ENCODE data around the gene LHFPL3.
A peak's percentile ranks its signal among the peaks of the same experiment; 100 is the strongest.

Gene LHFPL3

GRCh38 chr7:104873401-104873800, 545.0 kb downstream of the LHFPL3 start:
- DNase-seq (ENCODE audit: low read depth in 1 of 2, low spot score in 1 of 2): peak in 1 of 2 experiments; percentile 8
- TF ChIP-seq JUND (IDR thresholded peaks at IDR 0.05; ENCODE audit: low read depth): no peak
- in situ Hi-C loops (cut with HindIII; ENCODE audit: low pct_unique_long_range_greater_than_20kb, low sequenced_read_pairs): no loop called here

- TF ChIP-seq JUND (IDR thresholded peaks at IDR 0.05; ENCODE audit: low read depth): no peak
- DNase-seq (ENCODE audit: low read depth in 1 of 2, low spot score in 1 of 2): no peak
- in situ Hi-C loops (cut with HindIII; ENCODE audit: low pct_unique_long_range_greater_than_20kb, low sequenced_read_pairs): no loop called here
Observed at GRCh38 chr7:104878577-104878976, 550.2 kb downstream of the LHFPL3 start.

- in situ Hi-C loops (cut with HindIII; ENCODE audit: low pct_unique_long_range_greater_than_20kb, low sequenced_read_pairs): no loop called here
- DNase-seq (ENCODE audit: low read depth in 1 of 2, low spot score in 1 of 2): no peak
- no peak for TF ChIP-seq JUND (IDR thresholded peaks at IDR 0.05; ENCODE audit: low read depth)
Observed at GRCh38 chr7:104883248-104883717, 554.9 kb downstream of the LHFPL3 start.

GRCh38 chr7:104883718-104884452, 555.5 kb downstream of the LHFPL3 start:
- in situ Hi-C loops (cut with HindIII; ENCODE audit: low pct_unique_long_range_greater_than_20kb, low sequenced_read_pairs): no loop called here

GRCh38 chr7:104886651-104887050, 558.2 kb downstream of the LHFPL3 start:
- no peak for DNase-seq (ENCODE audit: low read depth in 1 of 2, low spot score in 1 of 2)
- in situ Hi-C loops (cut with HindIII; ENCODE audit: low pct_unique_long_range_greater_than_20kb, low sequenced_read_pairs): no loop called here
- TF ChIP-seq JUND (IDR thresholded peaks at IDR 0.05; ENCODE audit: low read depth): no peak

More at GRCh38 chr7:104883718-104884452, 555.5 kb downstream of the LHFPL3 start:
- no peak for TF ChIP-seq JUND (IDR thresholded peaks at IDR 0.05; ENCODE audit: low read depth)
- peak; percentile 57 to 79 for DNase-seq (ENCODE audit: low read depth in 1 of 2, low spot score in 1 of 2)

GRCh38 chr7:104890216-104890615, 561.8 kb downstream of the LHFPL3 start:
- no peak for DNase-seq (ENCODE audit: low read depth in 1 of 2, low spot score in 1 of 2)
- in situ Hi-C loops (cut with HindIII; ENCODE audit: low pct_unique_long_range_greater_than_20kb, low sequenced_read_pairs): no loop called here
- TF ChIP-seq JUND (IDR thresholded peaks at IDR 0.05; ENCODE audit: low read depth): no peak

- TF ChIP-seq JUND (IDR thresholded peaks at IDR 0.05; ENCODE audit: low read depth): no peak
- in situ Hi-C loops (cut with HindIII; ENCODE audit: low pct_unique_long_range_greater_than_20kb, low sequenced_read_pairs): no loop called here
Observed at GRCh38 chr7:104891949-104892348, 563.5 kb downstream of the LHFPL3 start.

GRCh38 chr7:104894314-104894713, 565.9 kb downstream of the LHFPL3 start:
- no peak for DNase-seq (ENCODE audit: low read depth in 1 of 2, low spot score in 1 of 2)
- in situ Hi-C loops (cut with HindIII; ENCODE audit: low pct_unique_long_range_greater_than_20kb, low sequenced_read_pairs): no loop called here
- no peak for TF ChIP-seq JUND (IDR thresholded peaks at IDR 0.05; ENCODE audit: low read depth)

More at GRCh38 chr7:104891949-104892348, 563.5 kb downstream of the LHFPL3 start:
- DNase-seq (ENCODE audit: low read depth in 1 of 2, low spot score in 1 of 2): no peak

GRCh38 chr7:104894726-104895521, 566.5 kb downstream of the LHFPL3 start:
- TF ChIP-seq JUND (IDR thresholded peaks at IDR 0.05; ENCODE audit: low read depth): no peak
- no peak for DNase-seq (ENCODE audit: low read depth in 1 of 2, low spot score in 1 of 2)
- in situ Hi-C loops (cut with HindIII; ENCODE audit: low pct_unique_long_range_greater_than_20kb, low sequenced_read_pairs): no loop called here

- in situ Hi-C loops (cut with HindIII; ENCODE audit: low pct_unique_long_range_greater_than_20kb, low sequenced_read_pairs): no loop called here
- DNase-seq (ENCODE audit: low read depth in 1 of 2, low spot score in 1 of 2): no peak
- no peak for TF ChIP-seq JUND (IDR thresholded peaks at IDR 0.05; ENCODE audit: low read depth)
Observed at GRCh38 chr7:104895522-104896236, 567.3 kb downstream of the LHFPL3 start.

GRCh38 chr7:104898434-104898833, 570.0 kb downstream of the LHFPL3 start:
- TF ChIP-seq JUND (IDR thresholded peaks at IDR 0.05; ENCODE audit: low read depth): no peak
- no peak for DNase-seq (ENCODE audit: low read depth in 1 of 2, low spot score in 1 of 2)
- in situ Hi-C loops (cut with HindIII; ENCODE audit: low pct_unique_long_range_greater_than_20kb, low sequenced_read_pairs): no loop called here

- no peak for TF ChIP-seq JUND (IDR thresholded peaks at IDR 0.05; ENCODE audit: low read depth)
- in situ Hi-C loops (cut with HindIII; ENCODE audit: low pct_unique_long_range_greater_than_20kb, low sequenced_read_pairs): no loop called here
Observed at GRCh38 chr7:104900525-104901239, 572.3 kb downstream of the LHFPL3 start.

More at GRCh38 chr7:104900525-104901239, 572.3 kb downstream of the LHFPL3 start:
- no peak for DNase-seq (ENCODE audit: low read depth in 1 of 2, low spot score in 1 of 2)

Measured in T47D (cell line).